ENCODE measurements around the gene KIRREL3. TPM values are rescaled to one million over a fixed set of nuclear protein-coding genes. Genes with fewer than 3 reads are reported as not detected.
A peak's percentile ranks its signal among the peaks of the same experiment; 100 is the strongest.
"Not testable (repeated sequence)": the region's sequence is repeated elsewhere in the genome, so short reads cannot be mapped to it uniquely, and the experiment has no call there.

Gene KIRREL3
- polyA plus RNA-seq, 4 donors, result 1.5 to 2.1 (median 2.0) TPM

- DNase-seq (ENCODE audit: low read depth in 4 of 4, low spot score in 2 of 4), result no peak
Observed at GRCh38 chr11:126963115-126963514, 37.5 kb downstream of the KIRREL3 start.

- no peak for DNase-seq (ENCODE audit: low read depth in 4 of 4, low spot score in 2 of 4)
Observed at GRCh38 chr11:126959700-126960099, 40.9 kb downstream of the KIRREL3 start.

- no peak for DNase-seq (ENCODE audit: low read depth in 4 of 4, low spot score in 2 of 4)
Observed at GRCh38 chr11:126956635-126957034, 43.9 kb downstream of the KIRREL3 start.

- not testable (repeated sequence) for DNase-seq (ENCODE audit: low read depth in 4 of 4, low spot score in 2 of 4)
Observed at GRCh38 chr11:126952533-126952932, 48.0 kb downstream of the KIRREL3 start.

- no peak for DNase-seq (ENCODE audit: low read depth in 4 of 4, low spot score in 2 of 4)
Observed at GRCh38 chr11:126951465-126951864, 49.1 kb downstream of the KIRREL3 start.

- no peak for DNase-seq (ENCODE audit: low read depth in 4 of 4, low spot score in 2 of 4)
Observed at GRCh38 chr11:126949066-126949891, 51.3 kb downstream of the KIRREL3 start.

GRCh38 chr11:126948563-126948962 lies 52.0 kb downstream of the KIRREL3 start:
- no peak for DNase-seq (ENCODE audit: low read depth in 4 of 4, low spot score in 2 of 4)

GRCh38 chr11:126945319-126945718 lies 55.3 kb downstream of the KIRREL3 start:
- no peak for DNase-seq (ENCODE audit: low read depth in 4 of 4, low spot score in 2 of 4)

- DNase-seq (ENCODE audit: low read depth in 4 of 4, low spot score in 2 of 4), result no peak
Observed at GRCh38 chr11:126943316-126943715, 57.3 kb downstream of the KIRREL3 start.

GRCh38 chr11:126942146-126942545 lies 58.4 kb downstream of the KIRREL3 start:
- no peak for DNase-seq (ENCODE audit: low read depth in 4 of 4, low spot score in 2 of 4)

GRCh38 chr11:126939552-126939951 lies 61.0 kb downstream of the KIRREL3 start:
- DNase-seq (ENCODE audit: low read depth in 4 of 4, low spot score in 2 of 4), result no peak

- DNase-seq (ENCODE audit: low read depth in 4 of 4, low spot score in 2 of 4), result no peak
Observed at GRCh38 chr11:126938718-126939117, 61.9 kb downstream of the KIRREL3 start.

GRCh38 chr11:126930091-126930841 lies 70.3 kb downstream of the KIRREL3 start:
- DNase-seq (ENCODE audit: low read depth in 4 of 4, low spot score in 2 of 4), result no peak

GRCh38 chr11:126929179-126930061 lies 71.2 kb downstream of the KIRREL3 start:
- no peak for DNase-seq (ENCODE audit: low read depth in 4 of 4, low spot score in 2 of 4)

- DNase-seq (ENCODE audit: low read depth in 4 of 4, low spot score in 2 of 4), result no peak
Observed at GRCh38 chr11:126927623-126928022, 72.9 kb downstream of the KIRREL3 start.

GRCh38 chr11:126926376-126926791 lies 74.2 kb downstream of the KIRREL3 start:
- DNase-seq (ENCODE audit: low read depth in 4 of 4, low spot score in 2 of 4), result peak in 2 of 4 donors; percentile 16 to 19

- no peak for DNase-seq (ENCODE audit: low read depth in 4 of 4, low spot score in 2 of 4)
Observed at GRCh38 chr11:126925321-126926093, 75.1 kb downstream of the KIRREL3 start.

- no peak for DNase-seq (ENCODE audit: low read depth in 4 of 4, low spot score in 2 of 4)
Observed at GRCh38 chr11:126924376-126925040, 76.1 kb downstream of the KIRREL3 start.

- DNase-seq (ENCODE audit: low read depth in 4 of 4, low spot score in 2 of 4), result no peak
Observed at GRCh38 chr11:126920833-126921232, 79.7 kb downstream of the KIRREL3 start.
